ENCODE measurements around the gene OSTF1.
A peak's percentile ranks its signal among the peaks of the same experiment; 100 is the strongest.

The OSTF1 gene

GRCh38 chr9:75128535-75128934 is 40.2 kb downstream of the OSTF1 start:
- no peak for DNase-seq

- no peak for DNase-seq
Observed at GRCh38 chr9:75130172-75130571, 41.9 kb downstream of the OSTF1 start.

GRCh38 chr9:75130621-75131230 is 42.4 kb downstream of the OSTF1 start:
- DNase-seq, result no peak

- DNase-seq, result no peak
Observed at GRCh38 chr9:75131700-75132099, 43.4 kb downstream of the OSTF1 start.

- no peak for DNase-seq
Observed at GRCh38 chr9:75132244-75132643, 43.9 kb downstream of the OSTF1 start.

- no peak for DNase-seq
Observed at GRCh38 chr9:75133396-75133795, 45.1 kb downstream of the OSTF1 start.

GRCh38 chr9:75134495-75134894 is 46.2 kb downstream of the OSTF1 start:
- DNase-seq, result no peak

- DNase-seq, result no peak
Observed at GRCh38 chr9:75138260-75139040, 50.1 kb downstream of the OSTF1 start.

- DNase-seq, result no peak
Observed at GRCh38 chr9:75139201-75139600, 50.9 kb downstream of the OSTF1 start.

GRCh38 chr9:75140261-75140660 is 51.9 kb downstream of the OSTF1 start:
- DNase-seq, result no peak

GRCh38 chr9:75142202-75142601 is 53.9 kb downstream of the OSTF1 start:
- DNase-seq, result no peak

GRCh38 chr9:75146229-75146628 is 57.9 kb downstream of the OSTF1 start:
- DNase-seq, result no peak

- no peak for DNase-seq
Observed at GRCh38 chr9:75147638-75148037, 59.3 kb downstream of the OSTF1 start.

- DNase-seq, result no peak
Observed at GRCh38 chr9:75148561-75148960, 60.2 kb downstream of the OSTF1 start.

- no peak for DNase-seq
Observed at GRCh38 chr9:75149841-75150241, 61.5 kb downstream of the OSTF1 start.

- DNase-seq, result no peak
Observed at GRCh38 chr9:75150512-75150911, 62.2 kb downstream of the OSTF1 start.

GRCh38 chr9:75152416-75152815 is 64.1 kb downstream of the OSTF1 start:
- DNase-seq, result peak; percentile 67

- DNase-seq, result no peak
Observed at GRCh38 chr9:75156858-75157257, 68.5 kb downstream of the OSTF1 start.

GRCh38 chr9:75161116-75161857 is 73.0 kb downstream of the OSTF1 start:
- DNase-seq, result no peak

GRCh38 chr9:75163764-75164163 is 75.5 kb downstream of the OSTF1 start:
- no peak for DNase-seq

- no peak for DNase-seq
Observed at GRCh38 chr9:75164573-75164972, 76.3 kb downstream of the OSTF1 start.

- no peak for DNase-seq
Observed at GRCh38 chr9:75167281-75167680, 79.0 kb downstream of the OSTF1 start.

GRCh38 chr9:75168270-75169178 is 80.2 kb downstream of the OSTF1 start:
- no peak for DNase-seq

Measured in activated CD8-positive, alpha-beta memory T cell treated with anti-CD3 and anti-CD28 coated beads for 24 hours (primary cell).